ENCODE results near the gene ABCC3. TPM values are rescaled to one million over a fixed set of nuclear protein-coding genes. Genes with fewer than 3 reads are reported as not detected.

ABCC3 gene
- total and polyA plus RNA-seq, 8 donors: 47.2 to 209 (median 99.7) TPM

- no peaks in the 10 kb centered on the region for H3K27me3 ChIP-seq
- FAIRE-seq (no peak), ATAC-seq (no peak), DNase-seq (peak in 1 of 6 donors; percentile 6)
- no peak overlapping the region for H3K27ac ChIP-seq
- 92 to 95% methylated on average over 9 of the region's 9 CpGs for WGBS, 2 donors
- H3K36me3 ChIP-seq: no peaks in the 10 kb centered on the region
- intact Hi-C loops (cut with DNase I): loop anchor here in 1 of 3 donors (5.0 kb wide), 1 partner anchor 60 kb away; no protein-coding TSS in a partner anchor
- H3K9me3 ChIP-seq: no peaks in the 10 kb centered on the region
- H3K4me3 ChIP-seq: no peak overlapping the region
- H3K4me1 ChIP-seq: peaks cover 0 to 11% (median 6%) of the 10 kb centered on the region in 3 donors
- TF ChIP-seq CTCF (IDR thresholded peaks at IDR 0.05): no peak
Measured at GRCh38 chr17:50631908-50632571, 2.6 kb upstream of the ABCC3 start.

DNA sequence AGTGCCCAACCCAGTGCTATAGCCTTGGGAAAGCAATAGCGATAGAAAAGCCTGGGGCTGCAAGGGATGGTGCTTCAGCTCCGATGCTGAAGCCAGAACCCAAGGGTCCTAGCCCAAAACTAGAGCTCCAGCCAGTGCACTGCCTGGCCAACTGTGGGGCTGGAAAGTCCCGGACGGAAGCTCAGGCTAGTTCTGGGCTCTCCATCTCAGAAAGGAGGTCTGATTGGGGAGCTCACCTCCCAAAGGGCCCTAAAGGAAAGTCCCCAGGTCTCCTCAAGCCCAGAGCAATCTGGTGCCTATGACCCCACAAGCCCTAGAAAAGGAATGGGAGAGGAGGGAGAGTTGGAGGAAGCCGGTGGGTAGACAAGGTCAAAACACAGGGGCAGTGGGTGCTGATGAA, 2.0 kb upstream of the ABCC3 start:
- WGBS, 2 donors: 86 to 95% methylated on average over 5 of the region's 5 CpGs
- Histone ChIP-seq H3K36me3 (no peaks in the 10 kb centered on the region), H3K27me3 (no peaks in the 10 kb centered on the region), H3K4me1 (peaks cover 0 to 17% (median 8%) of the 10 kb centered on the region in 3 donors), H3K4me3 (no peak overlapping the region), H3K27ac (no peak overlapping the region), H3K9me3 (no peaks in the 10 kb centered on the region)
- FAIRE-seq (no peak), DNase-seq (peak in 2 of 6 donors; percentile 9 to 17), ATAC-seq (no peak)
- no peak for TF ChIP-seq CTCF (IDR thresholded peaks at IDR 0.05)
- intact Hi-C loops (cut with DNase I): loop anchor here in 1 of 3 donors (5.0 kb wide), 1 partner anchor 60 kb away; no protein-coding TSS in a partner anchor

DNA sequence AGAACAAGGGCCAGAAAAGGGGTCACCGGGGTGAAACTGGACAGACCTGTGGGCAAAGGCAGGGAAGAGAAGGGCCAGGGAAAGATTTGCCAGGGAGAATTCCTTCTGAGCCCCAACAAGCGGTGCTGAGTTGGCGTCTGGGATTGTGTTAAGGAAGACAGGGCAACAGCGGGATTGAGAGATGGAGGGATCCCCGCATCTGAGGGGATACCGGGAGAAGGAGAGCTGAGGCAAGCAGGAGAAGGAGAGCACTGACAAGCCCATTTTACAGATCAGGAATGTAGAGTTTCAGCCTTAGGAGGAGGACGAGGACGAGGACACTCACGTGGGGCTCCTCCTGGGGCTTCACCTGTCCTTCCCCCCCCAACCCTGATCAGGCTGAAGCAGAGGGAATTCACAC, 998 bp upstream of the ABCC3 start:
- Histone ChIP-seq H3K4me1 (peaks cover 9 to 24% (median 19%) of the 10 kb centered on the region in 3 donors), H3K27me3 (no peaks in the 10 kb centered on the region), H3K27ac (no peak overlapping the region), H3K9me3 (no peaks in the 10 kb centered on the region), H3K4me3 (no peak overlapping the region), H3K36me3 (no peaks in the 10 kb centered on the region)
- DNase-seq (peak in 2 of 6 donors; percentile 9 to 19), ATAC-seq (no peak), FAIRE-seq (no peak)
- 93 to 96% methylated on average over 9 of the region's 9 CpGs for WGBS, 2 donors
- intact Hi-C loops (cut with DNase I): loop anchor here in 1 of 3 donors (5.0 kb wide), 1 partner anchor 59 kb away; no protein-coding TSS in a partner anchor
- no peak for TF ChIP-seq CTCF (IDR thresholded peaks at IDR 0.05)

- Histone ChIP-seq H3K27me3 (no peaks in the 10 kb centered on the region), H3K36me3 (no peaks in the 10 kb centered on the region), H3K27ac (peak overlapping the region; percentile 64 to 85 (median 79)), H3K4me3 (peak overlapping the region; percentile 26 to 81 (median 53)), H3K9me3 (no peaks in the 10 kb centered on the region), H3K4me1 (peaks cover 18 to 38% (median 31%) of the 10 kb centered on the region in 3 donors)
- no peak for TF ChIP-seq CTCF (IDR thresholded peaks at IDR 0.05)
- intact Hi-C loops (cut with DNase I): loop anchor here in 1 of 3 donors (5.0 kb wide), 1 partner anchor 57 kb away; no protein-coding TSS in a partner anchor
- no peak for FAIRE-seq
- peak; percentile 2 to 18 (median 2) for ATAC-seq
- peak in 4 of 6 donors; percentile 47 to 72 (median 63) for DNase-seq
- 4 to 6% methylated on average over 49 to 52 of the region's 52 CpGs for WGBS, 2 donors
Measured at GRCh38 chr17:50634915-50635731, 442 bp downstream of the ABCC3 start.
